OCI-LY3 (cell line): ENCODE results near the gene TRIML1.

Source experiments
- H2AFZ ChIP-seq: fragments of 200-600, 300-600 bp; shearing (Covaris generic); 2 replicates; pipeline ENCODE4 v1.6.0; 2014; ENCODE audit warnings: antibody characterized with exemption, low read depth, low read length
- H3K27ac ChIP-seq: fragments of 200-600, 300-600 bp; sonication (generic); 2 replicates; pipeline ENCODE4 v1.5.1; 2014; ENCODE audit warnings: mild to moderate bottlenecking, low read length, moderate library complexity, mixed read lengths
- H3K27me3 ChIP-seq: fragments of 200-600, 300-600 bp; sonication (generic); 2 replicates; pipeline ENCODE4 v1.6.1; 2014; ENCODE audit warnings: low read depth, low read length, mixed read lengths
- H3K36me3 ChIP-seq: fragments of 200-600, 300-600 bp; sonication (generic); replicated peaks from 2 replicates; pipeline ENCODE3; 2014; ENCODE audit warnings: low read depth, low read length, mixed read lengths
- H3K4me1 ChIP-seq: fragments of 300-600, 200-600 bp; sonication (generic); 2 replicates; pipeline ENCODE4 v1.6.1; 2014; ENCODE audit warnings: low read length, mixed read lengths
- H3K4me2 ChIP-seq: fragments of 200-600, 300-600 bp; sonication (generic); 2 replicates; pipeline ENCODE4 v1.6.1; 2014; ENCODE audit warnings: low read length, mixed read lengths
- H3K4me3 ChIP-seq: fragments of 300-600, 200-600 bp; sonication (generic); 2 replicates; pipeline ENCODE4 v1.5.1; 2014; ENCODE audit warnings: antibody characterized with exemption, mild to moderate bottlenecking, low read length, moderate library complexity
- H3K79me2 ChIP-seq: fragments of 300-600, 200-600 bp; shearing (Covaris generic); 2 replicates; pipeline ENCODE4 v1.6.1; 2014; ENCODE audit warnings: mild to moderate bottlenecking, low read length, mixed read lengths
- H3K9ac ChIP-seq: fragments of 300-600, 200-600 bp; shearing (Covaris generic); 2 replicates; pipeline ENCODE4 v1.6.0; 2014; ENCODE audit warnings: mild to moderate bottlenecking, low read length, moderate library complexity
- H3K9me3 ChIP-seq: fragments of 200-600, 300-600 bp; shearing (Covaris generic); 2 replicates; pipeline ENCODE4 v1.6.1; 2014; ENCODE audit warnings: low read length, mixed read lengths; ENCODE audit not compliant: insufficient read depth
- H4K20me1 ChIP-seq: fragments of 200-600, 300-600 bp; sonication (generic); 2 replicates; pipeline ENCODE4 v1.6.1; 2016; ENCODE audit warnings: low read length, mixed read lengths; ENCODE audit not compliant: insufficient read depth
- CTCF ChIP-seq: fragments of 200-600, 300-600 bp; sonication (generic); IDR thresholded peaks from 2 replicates; pipeline ENCODE4 v1.5.1; 2014; ENCODE audit warnings: antibody characterized with exemption, low read length, low read depth
- EZH2phosphoT487 ChIP-seq: fragments of 200-600 bp; shearing (Covaris generic); IDR thresholded peaks from 2 replicates; pipeline ENCODE4 v1.6.1; 2018; ENCODE audit warnings: antibody characterized with exemption, mixed run types, low read depth

Gene TRIML1

GRCh38 chr4:188109157-188109755 is 30.0 kb upstream of the TRIML1 start, which contains the start of gene TRIML2:
Gene TRIML2 (minus strand): TSS chr4:188109603. CDS start chr4:188105368, 4,235 bp downstream.
- H3K27ac ChIP-seq: no peak within 1 kb of the TSS
- H3K4me3 ChIP-seq: no peak within 1 kb of the TSS
- no peak within 1 kb of the TSS for H3K9ac ChIP-seq
- H2AFZ ChIP-seq: no peak within 1 kb of the TSS
- H3K27me3 ChIP-seq: no peaks in the 10 kb centered on the region
- no peaks in the 10 kb centered on the region for H3K36me3 ChIP-seq
- H3K4me2 ChIP-seq: no peak within 1 kb of the TSS
- H4K20me1 ChIP-seq: no peaks in the 10 kb centered on the region
- no peak for TF ChIP-seq CTCF
- no peak for TF ChIP-seq EZH2phosphoT487
- H3K4me1 ChIP-seq: no peaks in the 10 kb centered on the region
- H3K79me2 ChIP-seq: no peaks in the 10 kb centered on the region
- no peaks in the 10 kb centered on the region for H3K9me3 ChIP-seq

- no peak overlapping the region for H2AFZ ChIP-seq
- H3K9ac ChIP-seq: no peak overlapping the region
- H3K9me3 ChIP-seq: no peaks in the 10 kb centered on the region
- no peaks in the 10 kb centered on the region for H3K27me3 ChIP-seq
- TF ChIP-seq EZH2phosphoT487 (no peak), CTCF (no peak)
- no peaks in the 10 kb centered on the region for H3K36me3 ChIP-seq
- no peaks in the 10 kb centered on the region for H3K79me2 ChIP-seq
- no peaks in the 10 kb centered on the region for H4K20me1 ChIP-seq
- H3K4me2 ChIP-seq: no peak overlapping the region
- H3K27ac ChIP-seq: no peak overlapping the region
- H3K4me1 ChIP-seq: no peaks in the 10 kb centered on the region
- H3K4me3 ChIP-seq: no peak overlapping the region
These were observed 29.2 kb upstream of the TRIML1 start for GRCh38 chr4:188110036-188110435.

- no peak overlapping the region for H3K27ac ChIP-seq
- no peaks in the 10 kb centered on the region for H3K4me1 ChIP-seq
- H3K79me2 ChIP-seq: no peaks in the 10 kb centered on the region
- no peaks in the 10 kb centered on the region for H3K27me3 ChIP-seq
- no peak overlapping the region for H3K9ac ChIP-seq
- no peaks in the 10 kb centered on the region for H4K20me1 ChIP-seq
- no peak overlapping the region for H2AFZ ChIP-seq
- H3K9me3 ChIP-seq: no peaks in the 10 kb centered on the region
- H3K4me3 ChIP-seq: no peak overlapping the region
- TF ChIP-seq EZH2phosphoT487 (no peak), CTCF (no peak)
- H3K4me2 ChIP-seq: no peak overlapping the region
- no peaks in the 10 kb centered on the region for H3K36me3 ChIP-seq
These were observed 28.3 kb upstream of the TRIML1 start for GRCh38 chr4:188110741-188111471.

GRCh38 chr4:188111955-188112354 is 27.3 kb upstream of the TRIML1 start:
- Histone ChIP-seq H3K9ac (no peak overlapping the region), H3K79me2 (no peaks in the 10 kb centered on the region), H4K20me1 (no peaks in the 10 kb centered on the region), H2AFZ (no peak overlapping the region), H3K36me3 (no peaks in the 10 kb centered on the region), H3K9me3 (no peaks in the 10 kb centered on the region), H3K27ac (no peak overlapping the region), H3K27me3 (no peaks in the 10 kb centered on the region), H3K4me3 (no peak overlapping the region), H3K4me1 (no peaks in the 10 kb centered on the region), H3K4me2 (no peak overlapping the region)
- TF ChIP-seq EZH2phosphoT487: no peak
- TF ChIP-seq CTCF: no peak
